LHCN-M2 (cell line): ENCODE measurements around the gene TLR4. TPM values are rescaled to one million over a fixed set of nuclear protein-coding genes. Genes with fewer than 3 reads are reported as not detected.

Experiments
- DNase-seq: peaks from one replicate; pipeline ENCODE4 v3.0.0-alpha.2; 2012; ENCODE audit warnings: low read depth
- total RNA-seq: library from RNA; depleted of rRNA; stranded (reverse); fragments of >200 nt; gene quantifications from 2 replicates; pipeline ENCODE4 v1.2.3, GENCODE V29; 2014

The TLR4 gene
- total RNA-seq, 1 experiment from 2014 or later, result 15.2 TPM

GRCh38 chr9:117744856-117745389 is 40.7 kb downstream of the TLR4 start:
- no peak for DNase-seq

- no peak for DNase-seq
Measured at GRCh38 chr9:117745598-117745997, 41.4 kb downstream of the TLR4 start.

DNA sequence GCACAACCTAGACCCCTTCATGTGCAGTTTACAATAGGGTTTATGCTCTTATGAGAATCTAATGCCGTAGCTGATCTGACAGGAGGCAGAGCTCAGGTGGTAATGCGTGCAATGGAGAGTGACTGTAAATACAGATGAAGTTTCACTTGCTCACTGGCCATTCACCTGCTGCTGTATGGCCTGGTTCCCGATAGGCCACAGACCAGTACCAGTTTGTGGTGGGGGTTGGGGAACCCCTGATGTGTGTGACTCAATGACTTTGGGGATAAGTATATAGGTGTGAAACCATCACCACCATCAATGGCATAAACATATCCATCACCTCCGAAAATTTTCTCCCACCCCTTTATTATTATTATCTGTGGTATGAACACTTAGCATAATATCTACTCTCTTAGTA is 42.1 kb downstream of the TLR4 start:
- no peak for DNase-seq

DNA sequence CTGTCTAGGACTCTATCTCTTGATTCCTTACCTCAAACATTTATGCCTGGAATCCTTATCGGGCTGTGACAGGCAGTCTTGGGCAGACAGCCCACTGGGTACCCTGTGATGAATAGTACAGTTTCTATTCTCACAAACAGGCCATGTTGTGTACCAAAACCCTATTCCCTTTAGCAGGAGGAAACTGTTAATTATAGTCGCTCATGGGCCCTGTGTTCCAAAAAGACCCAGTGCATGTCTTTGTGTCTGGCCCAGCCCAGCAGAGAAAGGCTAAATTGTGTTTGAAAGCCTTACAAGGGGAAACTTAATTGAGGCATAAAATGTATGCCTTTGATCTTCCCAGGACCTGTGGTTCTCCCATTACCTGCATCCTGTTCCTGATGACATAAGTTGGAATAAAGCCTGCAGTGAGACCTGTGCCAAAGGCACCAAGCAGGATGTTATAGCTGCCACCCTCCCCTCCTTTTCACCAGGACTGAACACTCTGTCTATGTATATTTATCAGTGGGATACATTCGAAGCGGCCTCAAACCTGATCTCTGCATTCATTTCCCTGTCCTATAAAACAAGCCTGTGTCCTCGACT is 43.3 kb downstream of the TLR4 start:
- DNase-seq, result no peak

GRCh38 chr9:117750401-117750800 is 46.2 kb downstream of the TLR4 start:
- no peak for DNase-seq

- no peak for DNase-seq
Measured at GRCh38 chr9:117752894-117753293, 48.7 kb downstream of the TLR4 start.

- DNase-seq, result no peak
Measured at GRCh38 chr9:117757561-117758190, 53.5 kb downstream of the TLR4 start.

DNA sequence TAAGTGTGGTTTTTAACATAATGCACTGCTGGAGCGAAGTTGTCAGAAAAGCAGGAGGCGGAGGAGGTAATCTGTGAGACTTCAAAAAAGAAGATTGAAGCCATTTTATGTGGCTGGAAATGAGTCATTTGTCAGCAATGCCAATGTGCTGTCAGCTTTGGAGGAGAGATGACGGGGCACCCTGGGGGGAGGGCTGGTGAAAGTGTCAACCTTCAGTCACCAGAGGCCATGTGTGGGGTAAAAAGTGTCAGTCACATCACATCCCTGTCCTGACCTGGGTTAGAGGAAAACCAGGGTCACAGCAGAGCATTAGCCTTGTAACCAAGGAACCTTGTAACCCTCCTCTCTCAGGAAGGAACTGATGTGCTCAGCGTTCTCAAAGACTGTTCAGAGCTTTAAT is 59.1 kb downstream of the TLR4 start:
- peak; percentile 65 for DNase-seq

GRCh38 chr9:117768750-117769395 is 64.7 kb downstream of the TLR4 start:
- peak; percentile 86 for DNase-seq

- no peak for DNase-seq
Measured at GRCh38 chr9:117771136-117771535, 66.9 kb downstream of the TLR4 start.

GRCh38 chr9:117772960-117773359 is 68.8 kb downstream of the TLR4 start:
- peak; percentile 83 for DNase-seq
